Gastrocnemius medialis (tissue), 4 donors: ENCODE data around the gene IQGAP2. TPM values are rescaled to one million over a fixed set of nuclear protein-coding genes. Genes with fewer than 3 reads are reported as not detected.

Experiments
- ATAC-seq, 2 donors: fragments of 150-250 bp; one replicate each; pipeline ENCODE4 v1.9.1; 2016
- DNase-seq, 2 donors: peaks; one replicate each; pipeline ENCODE4 v3.0.0-alpha.2; 2019
- H3K27ac ChIP-seq, 4 donors: fragments of 200-600 bp; sonication (generic); 1 replicate in 1 of 4; 2 replicates in 3 of 4; pipeline ENCODE4 v1.5.1; 2016 to 2018; ENCODE audit warnings: mild to moderate bottlenecking in 2 of 4, moderate library complexity in 1 of 4
- H3K27me3 ChIP-seq, 3 donors: fragments of 200-600 bp; sonication (generic) in 2 of 3; 1 replicate in 1 of 3; 2 replicates in 2 of 3; pipeline versions ENCODE4 v1.5.1 to v1.6.0; 2016 to 2019; ENCODE audit warnings: mild to moderate bottlenecking in 1 of 3, moderate library complexity in 1 of 3
- H3K36me3 ChIP-seq, 2 donors: fragments of 200-600 bp; sonication (generic) in 1 of 2; one replicate each; pipeline ENCODE4 v1.5.1; 2017 to 2018
- H3K4me1 ChIP-seq, 2 donors: fragments of 200-600 bp; sonication (generic) in 1 of 2; one replicate each; pipeline ENCODE4 v1.5.1; 2016 to 2017; ENCODE audit warnings: mild to moderate bottlenecking in 2 of 2
- H3K4me3 ChIP-seq, 4 donors: fragments of 200-600 bp; sonication (generic) in 3 of 4; 1 replicate in 1 of 4; 2 replicates in 3 of 4; pipeline ENCODE4 v1.5.1; 2016 to 2019; ENCODE audit warnings: mild to moderate bottlenecking in 2 of 4
- H3K9me3 ChIP-seq, 3 donors: fragments of 200-600 bp; sonication (generic) in 2 of 3; 1 replicate in 1 of 3; 2 replicates in 2 of 3; pipeline ENCODE4 v1.5.1; 2016 to 2019
- POLR2A ChIP-seq, 2 donors: fragments of 450-650 bp; IDR thresholded peaks; one replicate each; pipeline ENCODE4 v1.6.1; 2017; ENCODE audit warnings: antibody characterized with exemption in 2 of 2, mild to moderate bottlenecking in 2 of 2, moderate library complexity in 2 of 2
- in situ Hi-C, 4 donors: fragments of 200-750 bp; cut with MboI; loops; one replicate each; pipeline versions ENCODE4 v1.15.0 to v1.8.0; 2017; ENCODE audit warnings: low sequenced_read_pairs in 4 of 4
- intact Hi-C: fragments of 100-400 bp; cut with DNase I; formaldehyde crosslinking; loops from one replicate; pipeline ENCODE4 v1.15.1; 2023; ENCODE audit warnings: low total_unique reads
- total RNA-seq, 4 donors: library from RNA; depleted of rRNA; stranded (reverse); fragments of >200 nt; gene quantifications; one replicate each; pipeline versions ENCODE4 v1.1.0 to v1.2.3, GENCODE V29; 2016
- TF ChIP-seq, protein P1 (sequence below), 5 experiments: fragments of 450-650 bp in 3 of 5; fragments of 200-600 bp in 2 of 5; sonication (generic) in 2 of 5; IDR thresholded peaks in 4 of 5; conservative IDR thresholded peaks in 1 of 5; 1 replicate in 4 of 5; 2 replicates in 1 of 5; pipeline ENCODE4 v1.5.1; 2016 to 2019; ENCODE audit warnings: antibody characterized with exemption in 5 of 5, mild to moderate bottlenecking in 3 of 5, moderate library complexity in 3 of 5

The IQGAP2 gene
- total RNA-seq, 4 donors from 2014 or later = 1.5 to 6.8 (median 2.5) TPM

- ATAC-seq (no peak), DNase-seq (no peak)
- Histone ChIP-seq H3K27me3 (no peaks in the 10 kb centered on the region), H3K36me3 (no peaks in the 10 kb centered on the region), H3K9me3 (no peaks in the 10 kb centered on the region), H3K4me1 (no peaks in the 10 kb centered on the region), H3K27ac (no peak overlapping the region), H3K4me3 (no peak overlapping the region)
- in situ Hi-C loops (loop anchor here in 1 of 4 donors (25.0 kb wide), 1 partner anchor 390 kb away; no protein-coding TSS in a partner anchor), intact Hi-C loops (no loop called here)
- TF ChIP-seq POLR2A (IDR thresholded peaks at IDR 0.05) = no peak
- TF ChIP-seq, protein P1, sequence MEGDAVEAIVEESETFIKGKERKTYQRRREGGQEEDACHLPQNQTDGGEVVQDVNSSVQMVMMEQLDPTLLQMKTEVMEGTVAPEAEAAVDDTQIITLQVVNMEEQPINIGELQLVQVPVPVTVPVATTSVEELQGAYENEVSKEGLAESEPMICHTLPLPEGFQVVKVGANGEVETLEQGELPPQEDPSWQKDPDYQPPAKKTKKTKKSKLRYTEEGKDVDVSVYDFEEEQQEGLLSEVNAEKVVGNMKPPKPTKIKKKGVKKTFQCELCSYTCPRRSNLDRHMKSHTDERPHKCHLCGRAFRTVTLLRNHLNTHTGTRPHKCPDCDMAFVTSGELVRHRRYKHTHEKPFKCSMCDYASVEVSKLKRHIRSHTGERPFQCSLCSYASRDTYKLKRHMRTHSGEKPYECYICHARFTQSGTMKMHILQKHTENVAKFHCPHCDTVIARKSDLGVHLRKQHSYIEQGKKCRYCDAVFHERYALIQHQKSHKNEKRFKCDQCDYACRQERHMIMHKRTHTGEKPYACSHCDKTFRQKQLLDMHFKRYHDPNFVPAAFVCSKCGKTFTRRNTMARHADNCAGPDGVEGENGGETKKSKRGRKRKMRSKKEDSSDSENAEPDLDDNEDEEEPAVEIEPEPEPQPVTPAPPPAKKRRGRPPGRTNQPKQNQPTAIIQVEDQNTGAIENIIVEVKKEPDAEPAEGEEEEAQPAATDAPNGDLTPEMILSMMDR (IDR thresholded peaks at IDR 0.05 in 4 of 5, conservative IDR thresholded peaks at IDR 0.05 in 1 of 5) = no peak
These were observed 219.0 kb downstream of the IQGAP2 start for GRCh38 chr5:76622076-76622475.

DNA sequence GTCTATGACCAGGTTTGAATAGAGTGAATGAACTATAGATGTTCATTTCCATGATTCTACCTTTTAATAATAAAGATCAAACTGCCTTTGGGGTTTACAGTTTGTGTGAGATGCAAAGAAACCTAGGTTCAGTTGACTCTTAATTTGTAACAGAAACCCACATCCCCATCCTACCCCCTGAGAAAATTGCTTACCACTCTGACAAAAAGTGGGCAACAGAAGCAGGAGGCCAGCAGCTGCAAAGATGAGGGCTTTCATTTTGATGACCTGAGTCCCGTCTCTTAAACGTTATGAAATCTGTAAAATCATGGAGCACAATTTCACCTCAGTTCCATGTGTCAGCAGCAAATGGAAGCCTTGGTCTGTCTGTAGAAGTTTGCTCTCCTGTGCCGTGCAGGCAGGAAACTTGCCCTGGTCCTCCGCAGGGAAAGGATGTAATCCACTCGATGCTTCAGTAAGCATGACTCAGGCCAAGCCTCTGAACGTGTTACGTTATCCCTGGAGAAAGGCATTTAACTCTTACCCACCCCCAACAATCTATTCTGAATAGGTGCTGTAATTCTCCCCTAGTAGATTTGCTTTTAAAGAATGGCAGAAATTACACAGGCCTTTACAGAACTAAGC is 220.0 kb downstream of the IQGAP2 start, which contains the start of gene F2RL2:
Gene F2RL2, minus strand, starts transcription at position 431 of the 624 bp plus-strand sequence. Its CDS starts 173 bp downstream, at position 258.
- no peaks in the 10 kb centered on the region for H3K27me3 ChIP-seq
- no peak within 1 kb of the TSS for H3K4me3 ChIP-seq
- no peaks in the 10 kb centered on the region for H3K36me3 ChIP-seq
- ATAC-seq (no peak), DNase-seq (no peak)
- no peaks in the 10 kb centered on the region for H3K9me3 ChIP-seq
- TF ChIP-seq, protein P1 (IDR thresholded peaks at IDR 0.05 in 4 of 5, conservative IDR thresholded peaks at IDR 0.05 in 1 of 5) = no peak
- TF ChIP-seq POLR2A (IDR thresholded peaks at IDR 0.05) = no peak
- intact Hi-C loops = no loop called here
- in situ Hi-C loops = loop anchor here in 1 of 4 donors (25.0 kb wide), 1 partner anchor 389 kb away; no protein-coding TSS in a partner anchor
- no peak within 1 kb of the TSS for H3K27ac ChIP-seq
- no peaks in the 10 kb centered on the region for H3K4me1 ChIP-seq

DNA sequence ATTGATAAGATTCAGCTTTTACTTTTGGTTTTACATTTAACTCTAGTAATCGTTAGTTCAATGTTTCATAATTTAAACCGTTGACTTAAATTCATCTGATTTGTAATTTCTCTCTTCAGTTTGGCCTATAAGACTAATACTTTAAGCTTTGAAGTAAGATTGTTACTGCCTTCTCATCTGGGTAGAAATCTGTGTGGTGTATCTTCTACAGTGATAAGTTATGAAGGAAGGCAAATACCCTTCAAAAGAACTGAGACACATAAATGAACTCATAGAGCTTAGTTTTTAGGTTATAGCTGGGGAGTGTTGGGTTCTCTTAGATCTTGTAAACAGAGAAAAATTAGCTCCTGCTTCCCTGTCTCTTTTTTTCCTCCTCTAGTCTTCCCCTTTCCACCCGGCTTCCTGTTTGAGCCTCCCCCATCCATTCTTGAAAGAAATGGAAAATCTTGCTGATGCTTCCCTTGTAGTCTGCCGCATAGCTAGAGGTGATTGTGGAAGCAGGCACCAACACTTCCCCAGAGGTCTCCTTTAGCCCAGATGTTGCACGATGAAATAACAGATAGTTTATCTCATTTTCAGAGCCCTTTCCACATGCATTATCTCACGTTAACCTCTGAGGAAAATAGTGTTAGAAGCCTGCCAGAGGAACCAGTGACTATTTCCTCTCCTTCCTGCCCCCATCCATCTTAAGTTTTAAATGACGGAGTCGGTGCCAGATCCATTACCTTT is 222.2 kb downstream of the IQGAP2 start:
- Histone ChIP-seq H3K4me3 (no peak overlapping the region), H3K36me3 (no peaks in the 10 kb centered on the region), H3K9me3 (no peaks in the 10 kb centered on the region), H3K27me3 (no peaks in the 10 kb centered on the region), H3K27ac (no peak overlapping the region), H3K4me1 (no peaks in the 10 kb centered on the region)
- in situ Hi-C loops = no loop called here
- ATAC-seq = no peak
- intact Hi-C loops = no loop called here
- no peak for TF ChIP-seq POLR2A (IDR thresholded peaks at IDR 0.05)
- TF ChIP-seq, protein P1 (IDR thresholded peaks at IDR 0.05 in 4 of 5, conservative IDR thresholded peaks at IDR 0.05 in 1 of 5) = no peak
- DNase-seq = no peak

- no peak for ATAC-seq
- TF ChIP-seq, protein P1 (IDR thresholded peaks at IDR 0.05 in 4 of 5, conservative IDR thresholded peaks at IDR 0.05 in 1 of 5) = no peak
- TF ChIP-seq POLR2A (IDR thresholded peaks at IDR 0.05) = no peak
- in situ Hi-C loops = no loop called here
- Histone ChIP-seq H3K4me3 (no peak overlapping the region), H3K27me3 (no peaks in the 10 kb centered on the region), H3K4me1 (no peaks in the 10 kb centered on the region), H3K27ac (no peak overlapping the region), H3K36me3 (no peaks in the 10 kb centered on the region), H3K9me3 (no peaks in the 10 kb centered on the region)
- intact Hi-C loops = no loop called here
- no peak for DNase-seq
These were observed 223.7 kb downstream of the IQGAP2 start for GRCh38 chr5:76626738-76627137.
